Suppressor macrophage treated with lipopolysaccharide for 4 hours (primary cell): ENCODE data around the gene CLIC1.
A peak's percentile ranks its signal among the peaks of the same experiment; 100 is the strongest.

Source experiments
- DNase-seq: peaks from one replicate; pipeline ENCODE4 v3.0.0-alpha.2; 2020

The CLIC1 gene

GRCh38 chr6:31737991-31738979 is 2.0 kb upstream of the CLIC1 start:
- DNase-seq, result peak; percentile 93

- peak; percentile 85 for DNase-seq
Measured at GRCh38 chr6:31737315-31737990, 1.1 kb upstream of the CLIC1 start.

- DNase-seq, result peak; percentile 47
Measured at GRCh38 chr6:31736768-31737314, 511 bp upstream of the CLIC1 start.

- peak; percentile 84 for DNase-seq
Measured at GRCh38 chr6:31734821-31735406, 1.4 kb downstream of the CLIC1 start.

GRCh38 chr6:31734247-31734820 is 2.0 kb downstream of the CLIC1 start:
- DNase-seq, result no peak

GRCh38 chr6:31733734-31734133 is 2.6 kb downstream of the CLIC1 start:
- DNase-seq, result no peak

GRCh38 chr6:31732029-31732428 is 4.3 kb downstream of the CLIC1 start:
- no peak for DNase-seq

- no peak for DNase-seq
Measured at GRCh38 chr6:31730631-31731086, 5.7 kb downstream of the CLIC1 start.

- DNase-seq, result peak; percentile 85
Measured at GRCh38 chr6:31729979-31730630, 6.2 kb downstream of the CLIC1 start.

- peak; percentile 91 for DNase-seq
Measured at GRCh38 chr6:31729515-31729978, 6.8 kb downstream of the CLIC1 start.

- DNase-seq, result no peak
Measured at GRCh38 chr6:31728767-31729514, 7.4 kb downstream of the CLIC1 start, which contains the start of gene DDAH2. Gene DDAH2, minus strand, starts transcription at chr6:31729299. Its CDS starts 138 bp downstream, at chr6:31729161.

GRCh38 chr6:31727717-31728671 is 8.3 kb downstream of the CLIC1 start:
- DNase-seq, result no peak

- DNase-seq, result peak; percentile 93
Measured at GRCh38 chr6:31727034-31727716, 9.2 kb downstream of the CLIC1 start.

GRCh38 chr6:31725502-31726350 is 10.6 kb downstream of the CLIC1 start:
- DNase-seq, result peak; percentile 95

- DNase-seq, result no peak
Measured at GRCh38 chr6:31723980-31724691, 12.2 kb downstream of the CLIC1 start.

- DNase-seq, result no peak
Measured at GRCh38 chr6:31723245-31723979, 12.9 kb downstream of the CLIC1 start, which contains the start of gene MPIG6B. Gene MPIG6B, plus strand, starts transcription at chr6:31723373. Its CDS starts 11 bp downstream, at chr6:31723384.

GRCh38 chr6:31722173-31722572 is 14.2 kb downstream of the CLIC1 start:
- no peak for DNase-seq
